ENCODE measurements around the gene DGKA.
A peak's percentile ranks its signal among the peaks of the same experiment; 100 is the strongest.

The DGKA gene

DNA sequence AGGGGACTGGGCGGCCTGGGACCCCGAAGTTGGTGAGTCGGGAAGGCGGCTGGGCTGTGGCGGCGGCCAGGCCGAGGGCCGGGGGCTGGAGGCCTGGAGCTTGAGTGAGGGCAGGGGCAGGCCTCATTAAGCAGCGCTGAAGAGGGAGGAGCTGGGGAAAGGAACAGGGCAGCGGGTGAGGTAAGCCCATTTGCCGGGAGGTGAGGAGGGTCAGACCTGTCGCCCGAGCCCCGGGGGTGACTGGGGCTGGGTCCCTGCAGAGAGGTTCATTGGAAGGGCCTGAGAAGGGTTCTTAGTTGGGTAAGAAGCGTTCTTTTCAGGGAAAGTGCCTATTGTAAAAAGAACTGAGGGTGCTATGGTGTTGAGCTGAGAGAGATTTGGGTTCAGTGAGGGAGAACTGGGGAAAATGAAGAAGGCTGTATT, 43.4 kb downstream of the DGKA start (continued):
- TF ChIP-seq ZEB2 (tag by site-specific recombination; IDR thresholded peaks at IDR 0.05) (peak; percentile 7; the same call in 1 of the 2 replicates), BCL11B (tag by site-specific recombination; IDR thresholded peaks at IDR 0.05; ENCODE audit: low read depth) (peak; percentile 41; the same call in 1 of the 2 replicates), KLF9 (tag by site-specific recombination; IDR thresholded peaks at IDR 0.05; ENCODE audit: low read depth) (no peak; the same call in 1 of the 2 replicates), ZXDB (tag by site-specific recombination; IDR thresholded peaks at IDR 0.05) (peak; percentile 29), ZNF157 (tag by site-specific recombination; IDR thresholded peaks at IDR 0.05) (no peak), BCL11A (tag by site-specific recombination; IDR thresholded peaks at IDR 0.05; ENCODE audit: low read depth) (peak; percentile 42; the same call in 1 of the 2 replicates), ZBTB17 (tag by site-specific recombination; IDR thresholded peaks at IDR 0.05) (0 out of 2 replicates have a peak, but pooled peaks have one; percentile 49), ZNF530 (tag by site-specific recombination; IDR thresholded peaks at IDR 0.05; ENCODE audit: low read depth) (no peak), ZNF473 (tag by site-specific recombination; IDR thresholded peaks at IDR 0.05) (no peak), ZIC2 (tag by site-specific recombination; IDR thresholded peaks at IDR 0.05) (no peak), ZBTB1 (tag by site-specific recombination; IDR thresholded peaks at IDR 0.05) (no peak), ZNF239 (tag by site-specific recombination; IDR thresholded peaks at IDR 0.05) (no peak), ZNF600 (tag by site-specific recombination; IDR thresholded peaks at IDR 0.05) (peak; percentile 73; the same call in 1 of the 2 replicates)
- TF ChIP-seq, protein P1, sequence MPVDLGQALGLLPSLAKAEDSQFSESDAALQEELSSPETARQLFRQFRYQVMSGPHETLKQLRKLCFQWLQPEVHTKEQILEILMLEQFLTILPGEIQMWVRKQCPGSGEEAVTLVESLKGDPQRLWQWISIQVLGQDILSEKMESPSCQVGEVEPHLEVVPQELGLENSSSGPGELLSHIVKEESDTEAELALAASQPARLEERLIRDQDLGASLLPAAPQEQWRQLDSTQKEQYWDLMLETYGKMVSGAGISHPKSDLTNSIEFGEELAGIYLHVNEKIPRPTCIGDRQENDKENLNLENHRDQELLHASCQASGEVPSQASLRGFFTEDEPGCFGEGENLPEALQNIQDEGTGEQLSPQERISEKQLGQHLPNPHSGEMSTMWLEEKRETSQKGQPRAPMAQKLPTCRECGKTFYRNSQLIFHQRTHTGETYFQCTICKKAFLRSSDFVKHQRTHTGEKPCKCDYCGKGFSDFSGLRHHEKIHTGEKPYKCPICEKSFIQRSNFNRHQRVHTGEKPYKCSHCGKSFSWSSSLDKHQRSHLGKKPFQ (tag by site-specific recombination; IDR thresholded peaks at IDR 0.05), result no peak
- TF ChIP-seq, protein P2, sequence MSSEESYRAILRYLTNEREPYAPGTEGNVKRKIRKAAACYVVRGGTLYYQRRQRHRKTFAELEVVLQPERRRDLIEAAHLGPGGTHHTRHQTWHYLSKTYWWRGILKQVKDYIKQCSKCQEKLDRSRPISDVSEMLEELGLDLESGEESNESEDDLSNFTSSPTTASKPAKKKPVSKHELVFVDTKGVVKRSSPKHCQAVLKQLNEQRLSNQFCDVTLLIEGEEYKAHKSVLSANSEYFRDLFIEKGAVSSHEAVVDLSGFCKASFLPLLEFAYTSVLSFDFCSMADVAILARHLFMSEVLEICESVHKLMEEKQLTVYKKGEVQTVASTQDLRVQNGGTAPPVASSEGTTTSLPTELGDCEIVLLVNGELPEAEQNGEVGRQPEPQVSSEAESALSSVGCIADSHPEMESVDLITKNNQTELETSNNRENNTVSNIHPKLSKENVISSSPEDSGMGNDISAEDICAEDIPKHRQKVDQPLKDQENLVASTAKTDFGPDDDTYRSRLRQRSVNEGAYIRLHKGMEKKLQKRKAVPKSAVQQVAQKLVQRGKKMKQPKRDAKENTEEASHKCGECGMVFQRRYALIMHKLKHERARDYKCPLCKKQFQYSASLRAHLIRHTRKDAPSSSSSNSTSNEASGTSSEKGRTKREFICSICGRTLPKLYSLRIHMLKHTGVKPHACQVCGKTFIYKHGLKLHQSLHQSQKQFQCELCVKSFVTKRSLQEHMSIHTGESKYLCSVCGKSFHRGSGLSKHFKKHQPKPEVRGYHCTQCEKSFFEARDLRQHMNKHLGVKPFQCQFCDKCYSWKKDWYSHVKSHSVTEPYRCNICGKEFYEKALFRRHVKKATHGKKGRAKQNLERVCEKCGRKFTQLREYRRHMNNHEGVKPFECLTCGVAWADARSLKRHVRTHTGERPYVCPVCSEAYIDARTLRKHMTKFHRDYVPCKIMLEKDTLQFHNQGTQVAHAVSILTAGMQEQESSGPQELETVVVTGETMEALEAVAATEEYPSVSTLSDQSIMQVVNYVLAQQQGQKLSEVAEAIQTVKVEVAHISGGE (tag by site-specific recombination; conservative IDR thresholded peaks at IDR 0.05; ENCODE audit: low read depth), result 0 out of 2 replicates have a peak, but pooled peaks have one; percentile 29
- TF ChIP-seq, protein P3, sequence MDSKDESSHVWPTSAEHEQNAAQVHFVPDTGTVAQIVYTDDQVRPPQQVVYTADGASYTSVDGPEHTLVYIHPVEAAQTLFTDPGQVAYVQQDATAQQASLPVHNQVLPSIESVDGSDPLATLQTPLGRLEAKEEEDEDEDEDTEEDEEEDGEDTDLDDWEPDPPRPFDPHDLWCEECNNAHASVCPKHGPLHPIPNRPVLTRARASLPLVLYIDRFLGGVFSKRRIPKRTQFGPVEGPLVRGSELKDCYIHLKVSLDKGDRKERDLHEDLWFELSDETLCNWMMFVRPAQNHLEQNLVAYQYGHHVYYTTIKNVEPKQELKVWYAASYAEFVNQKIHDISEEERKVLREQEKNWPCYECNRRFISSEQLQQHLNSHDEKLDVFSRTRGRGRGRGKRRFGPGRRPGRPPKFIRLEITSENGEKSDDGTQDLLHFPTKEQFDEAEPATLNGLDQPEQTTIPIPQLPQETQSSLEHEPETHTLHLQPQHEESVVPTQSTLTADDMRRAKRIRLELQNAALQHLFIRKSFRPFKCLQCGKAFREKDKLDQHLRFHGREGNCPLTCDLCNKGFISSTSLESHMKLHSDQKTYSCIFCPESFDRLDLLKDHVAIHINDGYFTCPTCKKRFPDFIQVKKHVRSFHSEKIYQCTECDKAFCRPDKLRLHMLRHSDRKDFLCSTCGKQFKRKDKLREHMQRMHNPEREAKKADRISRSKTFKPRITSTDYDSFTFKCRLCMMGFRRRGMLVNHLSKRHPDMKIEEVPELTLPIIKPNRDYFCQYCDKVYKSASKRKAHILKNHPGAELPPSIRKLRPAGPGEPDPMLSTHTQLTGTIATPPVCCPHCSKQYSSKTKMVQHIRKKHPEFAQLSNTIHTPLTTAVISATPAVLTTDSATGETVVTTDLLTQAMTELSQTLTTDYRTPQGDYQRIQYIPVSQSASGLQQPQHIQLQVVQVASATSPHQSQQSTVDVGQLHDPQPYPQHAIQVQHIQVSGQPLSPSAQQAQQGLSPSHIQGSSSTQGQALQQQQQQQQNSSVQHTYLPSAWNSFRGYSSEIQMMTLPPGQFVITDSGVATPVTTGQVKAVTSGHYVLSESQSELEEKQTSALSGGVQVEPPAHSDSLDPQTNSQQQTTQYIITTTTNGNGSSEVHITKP (tag by site-specific recombination; IDR thresholded peaks at IDR 0.05), result peak; percentile 96
- TF ChIP-seq, protein P4, sequence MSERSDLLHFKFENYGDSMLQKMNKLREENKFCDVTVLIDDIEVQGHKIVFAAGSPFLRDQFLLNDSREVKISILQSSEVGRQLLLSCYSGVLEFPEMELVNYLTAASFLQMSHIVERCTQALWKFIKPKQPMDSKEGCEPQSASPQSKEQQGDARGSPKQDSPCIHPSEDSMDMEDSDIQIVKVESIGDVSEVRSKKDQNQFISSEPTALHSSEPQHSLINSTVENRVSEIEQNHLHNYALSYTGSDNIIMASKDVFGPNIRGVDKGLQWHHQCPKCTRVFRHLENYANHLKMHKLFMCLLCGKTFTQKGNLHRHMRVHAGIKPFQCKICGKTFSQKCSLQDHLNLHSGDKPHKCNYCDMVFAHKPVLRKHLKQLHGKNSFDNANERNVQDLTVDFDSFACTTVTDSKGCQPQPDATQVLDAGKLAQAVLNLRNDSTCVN (tag by site-specific recombination; optimal IDR thresholded peaks at IDR 0.05), result peak; percentile 4
- TF ChIP-seq, protein P5, sequence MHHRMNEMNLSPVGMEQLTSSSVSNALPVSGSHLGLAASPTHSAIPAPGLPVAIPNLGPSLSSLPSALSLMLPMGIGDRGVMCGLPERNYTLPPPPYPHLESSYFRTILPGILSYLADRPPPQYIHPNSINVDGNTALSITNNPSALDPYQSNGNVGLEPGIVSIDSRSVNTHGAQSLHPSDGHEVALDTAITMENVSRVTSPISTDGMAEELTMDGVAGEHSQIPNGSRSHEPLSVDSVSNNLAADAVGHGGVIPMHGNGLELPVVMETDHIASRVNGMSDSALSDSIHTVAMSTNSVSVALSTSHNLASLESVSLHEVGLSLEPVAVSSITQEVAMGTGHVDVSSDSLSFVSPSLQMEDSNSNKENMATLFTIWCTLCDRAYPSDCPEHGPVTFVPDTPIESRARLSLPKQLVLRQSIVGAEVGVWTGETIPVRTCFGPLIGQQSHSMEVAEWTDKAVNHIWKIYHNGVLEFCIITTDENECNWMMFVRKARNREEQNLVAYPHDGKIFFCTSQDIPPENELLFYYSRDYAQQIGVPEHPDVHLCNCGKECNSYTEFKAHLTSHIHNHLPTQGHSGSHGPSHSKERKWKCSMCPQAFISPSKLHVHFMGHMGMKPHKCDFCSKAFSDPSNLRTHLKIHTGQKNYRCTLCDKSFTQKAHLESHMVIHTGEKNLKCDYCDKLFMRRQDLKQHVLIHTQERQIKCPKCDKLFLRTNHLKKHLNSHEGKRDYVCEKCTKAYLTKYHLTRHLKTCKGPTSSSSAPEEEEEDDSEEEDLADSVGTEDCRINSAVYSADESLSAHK (tag by site-specific recombination; IDR thresholded peaks at IDR 0.05), result 0 out of 2 replicates have a peak, but pooled peaks have one; percentile 1
- TF ChIP-seq, protein P6, sequence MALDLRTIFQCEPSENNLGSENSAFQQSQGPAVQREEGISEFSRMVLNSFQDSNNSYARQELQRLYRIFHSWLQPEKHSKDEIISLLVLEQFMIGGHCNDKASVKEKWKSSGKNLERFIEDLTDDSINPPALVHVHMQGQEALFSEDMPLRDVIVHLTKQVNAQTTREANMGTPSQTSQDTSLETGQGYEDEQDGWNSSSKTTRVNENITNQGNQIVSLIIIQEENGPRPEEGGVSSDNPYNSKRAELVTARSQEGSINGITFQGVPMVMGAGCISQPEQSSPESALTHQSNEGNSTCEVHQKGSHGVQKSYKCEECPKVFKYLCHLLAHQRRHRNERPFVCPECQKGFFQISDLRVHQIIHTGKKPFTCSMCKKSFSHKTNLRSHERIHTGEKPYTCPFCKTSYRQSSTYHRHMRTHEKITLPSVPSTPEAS (tag by site-specific recombination; IDR thresholded peaks at IDR 0.05), result peak; percentile 40; the same call in 1 of the 2 replicates
- TF ChIP-seq, protein P7, sequence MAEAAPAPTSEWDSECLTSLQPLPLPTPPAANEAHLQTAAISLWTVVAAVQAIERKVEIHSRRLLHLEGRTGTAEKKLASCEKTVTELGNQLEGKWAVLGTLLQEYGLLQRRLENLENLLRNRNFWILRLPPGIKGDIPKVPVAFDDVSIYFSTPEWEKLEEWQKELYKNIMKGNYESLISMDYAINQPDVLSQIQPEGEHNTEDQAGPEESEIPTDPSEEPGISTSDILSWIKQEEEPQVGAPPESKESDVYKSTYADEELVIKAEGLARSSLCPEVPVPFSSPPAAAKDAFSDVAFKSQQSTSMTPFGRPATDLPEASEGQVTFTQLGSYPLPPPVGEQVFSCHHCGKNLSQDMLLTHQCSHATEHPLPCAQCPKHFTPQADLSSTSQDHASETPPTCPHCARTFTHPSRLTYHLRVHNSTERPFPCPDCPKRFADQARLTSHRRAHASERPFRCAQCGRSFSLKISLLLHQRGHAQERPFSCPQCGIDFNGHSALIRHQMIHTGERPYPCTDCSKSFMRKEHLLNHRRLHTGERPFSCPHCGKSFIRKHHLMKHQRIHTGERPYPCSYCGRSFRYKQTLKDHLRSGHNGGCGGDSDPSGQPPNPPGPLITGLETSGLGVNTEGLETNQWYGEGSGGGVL (tag by site-specific recombination; IDR thresholded peaks at IDR 0.05), result peak; percentile 29; the same call in 1 of the 2 replicates
- TF ChIP-seq, protein P8, sequence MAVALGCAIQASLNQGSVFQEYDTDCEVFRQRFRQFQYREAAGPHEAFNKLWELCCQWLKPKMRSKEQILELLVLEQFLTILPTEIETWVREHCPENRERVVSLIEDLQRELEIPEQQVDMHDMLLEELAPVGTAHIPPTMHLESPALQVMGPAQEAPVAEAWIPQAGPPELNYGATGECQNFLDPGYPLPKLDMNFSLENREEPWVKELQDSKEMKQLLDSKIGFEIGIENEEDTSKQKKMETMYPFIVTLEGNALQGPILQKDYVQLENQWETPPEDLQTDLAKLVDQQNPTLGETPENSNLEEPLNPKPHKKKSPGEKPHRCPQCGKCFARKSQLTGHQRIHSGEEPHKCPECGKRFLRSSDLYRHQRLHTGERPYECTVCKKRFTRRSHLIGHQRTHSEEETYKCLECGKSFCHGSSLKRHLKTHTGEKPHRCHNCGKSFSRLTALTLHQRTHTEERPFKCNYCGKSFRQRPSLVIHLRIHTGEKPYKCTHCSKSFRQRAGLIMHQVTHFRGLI (tag by site-specific recombination; IDR thresholded peaks at IDR 0.05), result 0 out of 2 replicates have a peak, but pooled peaks have one; percentile 23
